Right renal cortex interstitium (tissue), 3 donors: Measurements from ENCODE around the gene ARL13A. TPM values are rescaled to one million over a fixed set of nuclear protein-coding genes. Genes with fewer than 3 reads are reported as not detected.
"Not testable (repeated sequence)": the region's sequence is repeated elsewhere in the genome, so short reads cannot be mapped to it uniquely, and the experiment has no call there.

Source experiments
- DNase-seq, 3 donors: peaks; one replicate each; pipeline ENCODE4 v3.0.0-alpha.2; 2013; ENCODE audit warnings: low read depth in 3 of 3, low spot score in 2 of 3
- polyA plus RNA-seq, 3 donors: library from polyadenylated mRNA; unstranded; fragments of 120-200 nt; gene quantifications; one replicate each; pipeline ENCODE4 v1.2.1, GENCODE V29; 2013; ENCODE audit not compliant: insufficient read length in 3 of 3

Gene ARL13A
- polyA plus RNA-seq = under 1 TPM in 2 of 3 donors, not detected in 1; 0.10 to 0.18 TPM

DNA sequence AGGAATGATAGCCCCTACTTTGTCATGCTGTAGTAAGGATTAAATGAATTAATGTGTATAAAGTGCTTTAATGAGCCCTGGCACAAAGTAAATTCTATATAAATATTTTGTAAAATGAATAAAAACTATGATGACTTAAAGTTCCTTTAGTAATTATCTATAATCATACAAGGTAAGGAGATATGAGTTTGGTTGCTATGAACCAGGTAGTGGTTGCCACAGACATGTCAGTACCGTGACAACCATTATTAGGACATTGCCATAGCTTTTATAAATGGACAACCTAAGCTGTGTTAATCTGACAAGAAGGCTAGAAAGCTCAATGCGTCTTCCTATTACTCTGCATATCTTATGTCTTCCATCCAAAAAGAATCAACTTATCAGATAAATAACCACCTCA is at the start of gene ARL13A:
TSS of gene ARL13A (plus strand) at position 301 of the 400 bp plus-strand sequence. CDS start 3,982 bp downstream, outside the sequence.
- no peak for DNase-seq

DNA sequence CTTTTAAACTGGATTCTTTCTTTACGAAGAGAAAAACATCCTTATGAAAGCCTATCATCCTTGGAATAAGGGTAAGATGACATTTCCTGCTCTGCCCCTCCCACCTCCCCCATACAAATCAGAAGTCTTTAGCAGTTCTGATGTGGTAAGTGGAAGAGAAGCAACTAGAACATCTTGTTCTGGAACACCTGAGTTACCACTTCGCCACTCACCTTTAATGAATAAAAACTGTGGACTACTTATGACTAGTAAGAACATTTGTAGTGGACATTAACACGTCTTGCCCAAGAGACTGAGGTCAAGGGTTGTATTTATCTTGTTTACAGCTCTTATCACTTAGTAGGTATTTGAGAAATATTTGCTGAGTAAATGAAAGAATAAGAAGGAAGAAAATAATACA is 45.1 kb upstream of the ARL13A start:
- DNase-seq = no peak

DNA sequence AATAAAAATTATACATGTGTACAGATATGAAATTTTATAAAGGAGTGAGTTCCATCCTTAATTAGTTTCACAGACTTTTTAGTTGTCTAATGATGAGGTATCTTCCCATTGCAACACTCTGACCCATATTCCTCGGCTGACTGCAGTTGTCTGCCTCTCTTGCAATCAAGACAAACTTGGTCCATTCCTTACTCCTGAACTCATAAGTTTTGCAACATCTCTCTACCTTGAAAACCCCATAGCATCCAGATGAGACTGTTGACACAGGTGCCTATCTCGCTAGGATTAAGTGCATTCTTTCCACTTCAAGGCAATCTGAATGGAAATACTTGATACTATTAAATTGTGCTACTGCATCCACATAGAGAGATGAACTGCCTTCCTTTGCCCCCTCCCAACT is 43.1 kb upstream of the ARL13A start:
- no peak for DNase-seq

DNA sequence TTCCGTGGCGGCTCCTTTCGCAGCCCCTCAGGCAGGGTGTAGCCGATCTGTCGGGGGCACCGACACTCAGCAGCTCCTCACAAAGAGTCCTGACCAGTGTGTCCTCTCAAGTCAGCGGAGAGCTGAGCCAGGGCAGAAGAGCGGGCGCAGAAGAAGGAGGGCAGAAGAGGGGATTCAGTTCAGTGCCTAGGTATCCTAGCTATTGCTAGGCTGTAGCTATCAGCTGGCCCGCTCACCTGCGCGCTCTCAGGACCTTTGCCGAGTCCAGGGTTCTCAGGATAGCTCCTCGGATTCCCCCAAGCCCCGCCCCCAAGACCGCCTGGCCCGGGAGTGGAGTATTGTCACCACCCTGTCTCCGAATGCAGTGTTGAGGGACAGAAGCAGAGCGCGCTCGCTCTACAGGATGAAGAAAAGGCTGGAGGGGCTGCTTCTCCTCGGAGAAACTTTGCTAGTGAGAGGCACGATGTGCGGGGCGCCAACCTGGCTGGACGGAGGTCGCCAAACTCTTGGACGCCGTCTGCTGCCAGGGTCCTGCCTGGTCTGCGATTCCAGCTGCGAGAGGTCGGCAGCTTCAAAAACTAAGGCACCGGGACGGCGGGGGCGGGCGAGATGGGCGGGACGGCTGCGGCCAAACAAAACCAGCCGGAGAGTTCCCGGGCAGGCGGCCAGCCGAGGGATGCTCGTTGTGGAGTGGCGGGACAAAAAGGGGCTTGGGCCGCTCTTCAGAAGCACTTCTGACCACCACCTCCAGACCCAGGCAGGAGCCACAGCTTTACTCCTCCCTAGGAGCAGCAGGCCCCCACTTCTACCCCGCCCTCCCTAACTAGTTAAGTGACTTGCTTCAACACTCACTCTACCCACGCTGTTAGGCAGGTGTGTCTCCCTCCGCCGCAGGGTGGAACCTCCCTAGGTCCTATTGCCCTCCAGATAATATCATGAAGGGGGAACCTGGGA is 40.6 kb upstream of the ARL13A start, which contains the start of gene XKRX:
TSS of gene XKRX (minus strand) at position 258 of the 954 bp plus-strand sequence. CDS start 613 bp downstream, outside the sequence.
- no peak for DNase-seq

DNA sequence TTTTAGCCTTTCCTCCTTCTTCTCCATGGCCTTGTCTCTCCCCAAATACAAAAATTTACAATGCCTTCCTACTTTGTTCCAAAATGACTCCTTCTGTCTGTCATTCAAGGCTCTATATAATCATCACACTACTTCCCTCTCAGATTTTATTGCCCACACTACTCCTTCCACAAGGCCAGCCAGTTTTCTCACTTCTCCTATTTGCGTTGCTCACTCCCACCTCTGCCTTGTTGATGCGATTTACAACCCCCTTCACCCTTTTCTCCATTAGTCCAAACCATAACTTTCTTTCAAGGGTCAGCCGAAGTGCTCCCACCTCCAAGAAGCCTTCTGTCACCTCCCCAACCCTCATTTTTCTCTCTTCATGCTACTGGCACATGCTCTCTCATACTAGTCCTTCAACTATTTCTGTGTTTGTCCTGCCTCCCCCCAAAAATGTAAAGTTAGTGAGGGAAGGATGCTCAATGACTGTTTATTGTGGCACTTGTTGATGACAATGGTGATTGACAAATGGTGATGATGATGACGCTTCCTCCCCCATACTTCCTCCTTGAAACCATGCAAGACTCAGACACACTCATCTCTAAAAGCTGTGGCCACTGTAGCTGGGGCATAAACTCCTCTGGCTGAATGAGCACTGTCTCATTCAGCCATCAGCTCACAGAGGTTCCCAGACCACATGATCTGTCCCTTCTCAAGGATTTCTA is 38.1 kb upstream of the ARL13A start:
- DNase-seq = no peak

GRCh38 chrX:100931925-100932285 is 37.6 kb upstream of the ARL13A start:
- DNase-seq = no peak

- no peak for DNase-seq
Measured at GRCh38 chrX:100935767-100936166, 33.7 kb upstream of the ARL13A start.

GRCh38 chrX:100939333-100939732 is 30.2 kb upstream of the ARL13A start:
- DNase-seq = no peak

DNA sequence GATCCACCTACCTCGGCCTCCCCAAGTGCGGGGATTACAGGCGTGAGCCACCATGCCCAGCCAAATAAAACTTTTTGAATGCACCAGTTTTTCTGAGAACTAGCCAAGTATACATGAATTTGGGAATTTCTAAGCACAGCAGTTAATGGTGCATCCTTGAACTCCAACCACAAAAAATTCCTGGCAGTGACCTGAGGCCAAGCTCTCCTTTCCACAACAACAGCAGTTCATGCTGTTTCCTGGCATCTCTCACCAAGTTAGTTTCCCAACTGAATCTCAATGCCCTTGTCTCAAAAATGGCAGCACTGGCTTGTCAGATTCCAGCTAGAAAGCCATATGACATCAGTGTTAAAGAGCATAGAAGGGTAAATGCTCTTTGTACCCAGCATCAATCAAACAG is 24.9 kb upstream of the ARL13A start:
- DNase-seq = no peak

GRCh38 chrX:100946299-100946927 is 23.1 kb upstream of the ARL13A start:
- DNase-seq = no peak

GRCh38 chrX:100948557-100948956 is 21.0 kb upstream of the ARL13A start:
- no peak for DNase-seq

DNA sequence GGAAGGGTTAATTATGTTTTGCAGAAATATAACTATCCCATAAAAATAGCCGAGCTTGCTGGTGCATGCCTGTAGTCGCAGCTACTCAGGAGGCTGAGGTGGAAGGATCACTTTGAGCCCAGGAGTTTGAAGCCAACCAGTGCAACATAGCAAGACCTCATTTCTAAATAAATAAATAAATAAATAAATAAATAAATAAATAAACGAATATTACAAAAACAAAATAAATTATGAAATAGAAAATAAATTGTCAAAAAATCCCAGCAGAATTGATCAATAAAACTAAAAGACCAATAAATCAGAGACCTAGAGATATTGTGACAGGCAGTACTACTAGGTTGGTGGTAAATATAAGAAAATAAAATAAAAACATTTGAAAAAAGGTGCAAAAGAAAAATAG is 6.7 kb upstream of the ARL13A start:
- DNase-seq = no peak

- DNase-seq = no peak
Measured at GRCh38 chrX:100964362-100964761, 5.1 kb upstream of the ARL13A start.

GRCh38 chrX:100969936-100970335 is 428 bp downstream of the ARL13A start:
- DNase-seq = no peak

GRCh38 chrX:100973411-100973810 is 3.9 kb downstream of the ARL13A start:
- no peak for DNase-seq

DNA sequence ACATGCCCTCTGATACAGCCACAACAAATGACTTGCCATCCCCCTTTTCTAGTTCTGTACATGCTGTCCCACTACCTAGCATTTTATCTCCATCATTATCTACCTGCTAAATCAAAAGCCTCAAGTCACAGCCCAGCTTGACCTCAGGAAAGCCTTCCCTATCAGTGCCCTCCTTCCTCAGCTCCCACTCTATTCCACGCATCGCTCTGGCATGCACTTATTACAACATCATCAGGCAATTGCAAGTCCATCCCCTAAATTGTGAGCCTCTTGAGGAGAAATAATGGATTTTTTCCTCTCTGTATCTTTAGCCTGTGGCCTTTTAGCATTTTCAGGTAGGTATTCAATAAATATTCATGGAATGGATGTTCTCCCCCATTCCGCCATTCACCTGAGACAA is 5.7 kb downstream of the ARL13A start:
- no peak for DNase-seq

- DNase-seq = no peak
Measured at GRCh38 chrX:100976211-100976610, 6.7 kb downstream of the ARL13A start.

GRCh38 chrX:100979881-100980607 is 10.5 kb downstream of the ARL13A start:
- no peak for DNase-seq

DNA sequence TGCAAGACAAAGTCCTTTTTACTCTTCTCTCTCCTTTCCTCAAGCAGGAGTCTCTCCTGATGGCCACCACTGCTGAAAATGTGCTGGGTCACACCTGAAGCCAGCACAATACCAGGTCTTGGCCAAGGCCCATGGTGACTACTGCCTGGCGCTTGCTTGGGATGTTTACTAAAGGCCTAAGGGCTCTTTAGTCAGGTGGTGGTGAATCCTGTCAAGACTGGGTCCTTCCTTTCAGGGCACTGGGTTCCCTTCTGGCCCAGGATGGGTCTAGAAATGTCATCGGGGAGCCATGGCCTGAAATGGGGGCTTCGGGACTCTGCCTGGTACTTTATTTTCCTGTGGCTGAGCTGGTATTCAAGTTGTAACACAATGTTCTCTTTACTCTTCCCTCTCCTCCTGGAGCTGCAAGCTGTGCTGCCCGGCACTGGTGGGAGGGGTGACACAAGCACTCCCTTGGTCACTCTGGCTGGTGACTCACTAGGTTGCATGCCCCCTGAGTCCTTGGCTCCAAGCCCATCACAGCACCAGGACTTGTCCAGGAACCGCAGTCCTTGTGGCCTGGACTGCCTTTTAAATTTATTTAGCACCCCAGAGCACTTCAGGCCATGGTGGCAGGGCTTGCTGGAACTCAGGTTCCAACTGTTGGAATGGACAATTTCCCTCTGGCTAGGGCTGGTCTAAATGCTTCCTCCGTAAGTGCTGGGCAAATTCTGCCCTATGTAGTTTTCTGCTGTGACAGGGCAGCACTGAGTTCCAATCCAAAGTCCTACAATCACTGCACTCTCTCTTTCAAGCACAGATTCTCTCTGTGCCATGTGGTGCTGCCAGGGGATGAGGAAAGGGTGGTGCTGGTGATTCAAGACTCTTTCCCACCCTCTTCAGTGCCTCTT is 11.3 kb downstream of the ARL13A start:
- no peak for DNase-seq

- not testable (repeated sequence) for DNase-seq
Measured at GRCh38 chrX:100981498-100981845, 12.0 kb downstream of the ARL13A start.
